Vagina (tissue), 2 donors: ENCODE measurements around the gene PERM1.

ENCODE experiments used
- CTCF ChIP-seq, 3 experiments: fragments of 450-650 bp in 2 of 3; fragments of 200-600 bp in 1 of 3; sonication (generic) in 1 of 3; IDR thresholded peaks; one replicate each; pipeline ENCODE4 v1.5.1; 2017 to 2019; ENCODE audit warnings: antibody characterized with exemption in 3 of 3, mild to moderate bottlenecking in 2 of 3, moderate library complexity in 2 of 3
- POLR2AphosphoS5 ChIP-seq, 2 donors: sonication (generic); formaldehyde crosslinking; IDR thresholded peaks; one replicate each; pipeline ENCODE4 v1.9.0; 2017; ENCODE audit warnings: antibody characterized with exemption in 2 of 2, mild to moderate bottlenecking in 2 of 2, low read depth in 1 of 2; ENCODE audit not compliant: insufficient read depth in 1 of 2

GRCh38 chr1:959731-960362 lies 22.0 kb downstream of the PERM1 start:
- TF ChIP-seq CTCF (IDR thresholded peaks at IDR 0.05) (no peak), POLR2AphosphoS5 (IDR thresholded peaks at IDR 0.05; ENCODE audit: insufficient read depth in 1 of 2, low read depth in 1 of 2) (no peak)
